IPS DF 4.7 (cell line): ENCODE data around the gene EOLA2.
"Not testable (repeated sequence)": the region's sequence is repeated elsewhere in the genome, so short reads cannot be mapped to it uniquely, and the experiment has no call there.

ENCODE experiments used
- DNase-seq: peaks from one replicate; pipeline ENCODE4 v3.0.0-alpha.2; 2013; ENCODE audit warnings: low spot score; ENCODE audit errors: extremely low read depth

Gene EOLA2

GRCh38 chrX:149933547-149933946 lies 4.7 kb downstream of the EOLA2 start:
- not testable (repeated sequence) for DNase-seq

DNA sequence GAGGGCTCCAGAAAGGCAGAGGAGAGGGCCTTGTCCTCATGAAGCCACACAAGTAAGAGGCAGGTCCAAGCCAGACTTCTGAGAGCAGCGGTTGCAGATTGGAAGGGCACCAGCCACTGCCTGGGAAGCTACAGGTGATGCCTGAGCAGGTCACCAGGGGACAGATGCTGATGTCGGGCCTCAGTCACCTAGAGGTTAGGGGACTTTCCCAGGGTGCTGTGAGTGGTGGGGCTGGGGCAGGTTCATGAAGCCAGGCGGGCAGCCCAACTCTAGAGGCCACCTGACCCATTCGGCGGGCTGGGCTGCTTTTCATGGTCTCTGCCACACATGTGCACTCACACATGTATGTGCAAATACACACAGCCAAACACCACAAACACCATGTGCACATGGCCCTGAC lies 5.3 kb downstream of the EOLA2 start:
- DNase-seq = not testable (repeated sequence)

- not testable (repeated sequence) for DNase-seq
These were observed 6.1 kb downstream of the EOLA2 start for GRCh38 chrX:149932150-149932549.

- not testable (repeated sequence) for DNase-seq
These were observed 6.9 kb downstream of the EOLA2 start for GRCh38 chrX:149931355-149931754.

GRCh38 chrX:149929400-149929799 lies 8.9 kb downstream of the EOLA2 start, which contains the start of gene HSFX4:
TSS of gene HSFX4 (plus strand) at chrX:149929573. CDS start at chrX:149929645, 72 bp downstream.
- DNase-seq = not testable (repeated sequence)

DNA sequence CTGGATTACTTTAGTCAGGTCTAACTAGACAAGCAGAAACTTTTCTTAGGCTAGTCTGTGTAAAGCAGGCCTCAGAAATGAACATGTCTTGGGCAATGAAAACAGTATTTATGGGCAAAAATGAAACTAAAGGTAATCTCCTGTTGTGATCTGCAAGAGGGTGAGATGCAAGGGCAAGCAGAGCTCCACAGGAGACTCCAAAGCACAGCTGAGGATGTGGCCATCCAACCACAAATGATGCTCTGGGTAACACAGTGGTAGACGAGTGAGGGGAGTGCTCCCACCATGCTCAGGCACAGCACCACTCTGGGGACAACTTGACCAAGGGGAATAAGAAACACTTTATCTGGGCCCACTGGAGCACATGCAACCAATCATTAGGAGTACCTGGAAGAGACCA lies 9.7 kb downstream of the EOLA2 start:
- DNase-seq = not testable (repeated sequence)

DNA sequence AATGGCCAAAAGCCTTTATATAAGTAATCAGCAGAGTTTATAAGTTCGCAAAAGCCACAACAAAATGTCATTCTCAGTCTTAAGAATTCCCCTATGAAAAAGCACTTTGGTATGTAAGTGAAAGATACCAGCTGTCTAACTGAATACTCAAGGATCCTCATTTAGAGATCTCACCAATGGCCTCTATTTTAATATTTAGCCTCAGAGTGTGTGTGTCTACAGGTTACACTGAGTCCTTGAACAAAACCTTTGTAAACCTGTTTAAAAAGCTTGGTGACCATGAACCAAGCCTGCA lies 10.4 kb downstream of the EOLA2 start:
- DNase-seq = not testable (repeated sequence)

DNA sequence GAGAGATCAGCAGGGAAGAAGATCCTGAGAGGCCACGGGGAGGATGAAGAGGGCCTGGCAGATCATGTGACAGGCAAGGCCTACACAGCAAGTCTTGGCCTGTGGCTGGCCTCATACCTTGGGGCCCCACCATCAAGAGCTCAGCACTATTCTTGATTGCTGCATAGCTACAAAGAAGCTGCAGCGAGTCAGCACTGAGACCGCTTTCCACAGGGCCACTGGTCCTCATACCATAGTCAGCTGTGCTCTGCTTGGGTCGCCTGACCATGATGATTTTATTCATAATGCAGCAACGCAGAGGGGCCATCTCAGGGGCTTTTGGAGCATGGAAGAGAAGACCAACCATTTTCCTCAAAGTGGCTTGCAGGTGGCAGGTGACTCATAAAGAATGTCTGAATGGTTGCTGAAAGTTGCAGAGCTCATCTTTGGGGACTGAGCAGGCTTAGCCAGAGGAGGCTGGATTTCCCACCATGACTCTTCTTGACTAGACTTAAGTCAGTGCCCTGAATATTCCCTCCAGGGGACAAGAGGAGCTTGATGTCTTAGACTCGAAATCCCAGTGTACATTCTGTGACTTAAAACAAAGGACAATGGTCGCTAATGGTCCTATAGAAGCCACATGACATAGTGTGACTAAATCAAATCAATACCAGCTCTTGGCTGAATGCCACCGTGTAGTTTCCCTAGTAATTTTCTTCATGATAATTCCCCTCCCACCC lies 10.9 kb downstream of the EOLA2 start:
- not testable (repeated sequence) for DNase-seq

DNA sequence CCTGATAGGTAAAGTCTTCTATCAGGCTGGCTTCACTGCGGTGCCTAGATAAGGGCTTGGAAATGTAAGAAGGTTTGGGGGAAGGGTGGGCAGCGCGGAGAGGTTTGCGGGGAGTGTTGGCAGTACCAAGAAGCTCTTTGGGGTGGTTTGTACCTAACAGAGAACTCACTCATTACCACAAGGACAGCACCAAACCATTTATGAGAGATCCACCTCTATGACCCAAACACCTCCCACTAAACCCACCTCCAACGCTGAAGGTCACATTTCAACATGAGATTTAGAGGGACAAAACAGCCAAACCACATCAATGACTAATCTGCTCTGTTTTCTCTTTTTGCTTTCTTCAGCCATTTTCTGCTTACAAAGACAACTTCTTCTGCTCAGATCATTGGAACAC lies 13.9 kb downstream of the EOLA2 start:
- DNase-seq = not testable (repeated sequence)

DNA sequence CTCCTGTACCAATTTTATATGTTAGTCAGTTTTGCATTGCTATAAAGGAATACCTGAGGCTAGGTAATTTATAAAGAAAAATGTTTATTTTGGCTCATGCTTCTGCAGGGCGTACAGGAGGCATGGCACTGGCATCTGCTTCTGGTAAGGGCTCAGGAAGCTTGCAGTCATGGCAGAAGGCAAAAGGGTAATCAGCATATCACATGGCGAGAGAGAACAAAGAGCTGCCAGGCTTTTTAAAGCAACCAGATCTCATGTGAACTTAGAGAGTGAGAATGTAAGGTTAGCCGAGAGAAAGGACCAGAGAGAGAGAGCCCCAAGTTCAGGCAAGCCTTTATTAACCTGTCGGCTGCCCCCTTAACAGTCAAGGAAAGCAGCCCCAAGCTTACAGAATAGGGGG lies 14.5 kb downstream of the EOLA2 start:
- DNase-seq = not testable (repeated sequence)

DNA sequence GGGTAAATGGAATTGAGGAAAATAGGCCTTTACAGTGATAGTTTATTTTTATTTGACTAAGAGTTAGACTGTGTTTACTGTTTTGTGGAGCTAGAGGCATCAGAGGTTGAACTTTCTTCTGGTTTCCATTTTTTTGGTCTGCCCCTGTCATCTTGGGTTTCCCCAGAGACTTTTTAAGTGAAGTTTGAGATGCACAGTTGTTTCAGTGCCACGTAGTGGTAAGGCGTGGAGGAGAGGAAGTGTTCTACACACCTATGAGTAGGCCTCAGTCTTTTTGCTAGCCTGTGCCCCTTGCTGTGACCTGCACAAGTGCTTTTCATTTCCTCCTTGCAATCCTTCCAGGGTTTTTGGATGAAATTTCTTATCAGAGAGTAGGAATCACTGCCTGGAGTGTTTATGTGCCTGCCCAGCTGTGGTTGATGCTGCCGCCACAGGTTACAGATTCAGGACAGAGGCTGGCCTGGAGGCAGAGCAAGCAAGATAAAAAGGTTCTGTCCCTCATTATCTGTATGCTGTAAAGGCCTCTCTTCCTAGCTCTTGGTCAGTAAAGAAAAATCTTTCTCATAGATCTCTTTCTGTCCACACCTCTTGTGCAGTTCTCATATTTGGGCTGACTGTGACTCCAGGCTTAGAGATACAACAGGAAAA lies 21.4 kb downstream of the EOLA2 start:
- no peak for DNase-seq

DNA sequence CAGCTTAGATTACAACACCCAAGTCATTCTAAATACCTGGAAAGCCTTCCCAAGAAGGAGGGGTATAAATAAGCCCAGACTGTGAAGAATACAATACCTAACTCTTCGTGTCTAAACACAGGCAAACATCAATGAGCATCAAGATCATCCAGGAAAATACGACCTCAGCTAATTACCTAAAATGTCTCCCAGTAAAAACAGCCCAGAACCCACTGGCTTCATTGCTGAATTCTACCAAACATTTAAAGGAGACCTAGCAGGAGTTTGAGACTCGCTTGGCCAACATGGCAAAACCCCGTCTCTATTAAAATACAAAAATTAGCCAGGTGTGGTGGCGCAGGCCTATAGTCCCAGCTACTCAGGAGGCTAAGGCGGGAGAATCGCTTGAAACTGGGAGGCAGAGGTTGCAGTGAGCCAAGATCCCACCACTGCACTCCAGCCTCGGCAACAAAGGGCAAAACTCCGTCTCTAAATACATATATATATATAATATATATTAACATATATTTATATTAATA lies 28.1 kb downstream of the EOLA2 start:
- no peak for DNase-seq

- DNase-seq = no peak
These were observed 28.7 kb downstream of the EOLA2 start for GRCh38 chrX:149909324-149910177.

DNA sequence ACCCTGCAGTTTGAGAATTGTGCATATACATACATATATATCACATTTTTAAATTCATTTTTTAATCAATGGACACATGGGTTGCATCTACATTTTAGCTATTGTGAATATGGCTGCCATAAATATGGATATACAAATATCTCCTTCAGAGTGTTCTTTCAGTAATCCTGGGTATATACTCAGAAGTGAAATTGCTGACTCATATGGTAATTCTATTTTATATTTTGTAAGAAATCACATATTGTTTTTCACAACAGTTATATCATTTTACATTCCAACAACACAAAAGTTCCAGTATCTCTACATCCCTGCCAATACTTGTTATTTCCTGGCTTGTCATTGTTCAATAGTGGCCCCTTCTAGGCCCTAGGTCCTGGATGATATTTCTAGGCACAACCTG lies 29.6 kb downstream of the EOLA2 start:
- DNase-seq = no peak

DNA sequence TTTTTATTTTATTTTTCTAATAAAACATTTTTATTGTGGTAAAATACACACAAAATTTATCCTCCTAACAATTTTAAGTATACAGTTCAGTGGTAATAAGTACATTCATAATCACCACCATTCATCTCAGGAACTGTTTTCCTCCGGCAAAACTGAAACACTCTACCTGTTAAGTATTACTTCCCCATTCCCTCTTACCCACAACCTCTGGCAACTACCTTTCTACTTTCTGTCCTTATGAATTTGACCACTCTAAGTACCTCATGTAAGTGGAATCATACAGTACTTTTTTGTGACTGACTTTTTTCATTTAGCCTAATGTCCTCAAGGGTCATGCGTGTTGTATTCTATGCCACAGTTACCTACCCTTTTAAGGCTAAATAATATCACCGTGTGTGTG lies 30.0 kb downstream of the EOLA2 start:
- DNase-seq = no peak

- DNase-seq = no peak
These were observed 34.2 kb downstream of the EOLA2 start for GRCh38 chrX:149903889-149904748.

GRCh38 chrX:149898554-149898953 lies 39.7 kb downstream of the EOLA2 start:
- no peak for DNase-seq

DNA sequence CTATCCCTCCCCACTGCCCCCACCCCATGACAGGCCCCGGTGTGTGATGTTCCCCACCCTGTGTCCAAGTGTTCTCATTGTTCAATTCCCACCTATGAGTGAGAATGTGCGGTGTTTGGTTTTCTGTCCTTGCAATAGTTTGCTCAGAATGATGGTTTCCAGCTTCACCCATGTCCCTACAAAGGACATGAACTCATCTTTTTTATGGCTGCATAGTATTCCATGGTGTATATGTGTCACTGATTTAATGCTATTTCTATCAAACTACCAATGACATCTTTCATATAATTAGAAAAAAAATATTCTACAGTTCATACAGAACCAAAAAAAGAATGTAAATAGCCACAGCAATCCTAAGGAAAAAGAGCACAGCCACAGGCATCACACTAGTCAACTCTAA lies 47.5 kb downstream of the EOLA2 start:
- DNase-seq = not testable (repeated sequence)
